ENCODE measurements around the gene CAMK4. TPM values are rescaled to one million over a fixed set of nuclear protein-coding genes. Genes with fewer than 3 reads are reported as not detected.

The CAMK4 gene
- total RNA-seq, 4 donors from 2014 or later, result 0.45 to 2.5 (median 1.4) TPM

- no peak for TF ChIP-seq POLR2A (IDR thresholded peaks at IDR 0.05)
- TF ChIP-seq CTCF (IDR thresholded peaks at IDR 0.05), result no peak
- no peak for DNase-seq
- H3K4me3 ChIP-seq (replicated peaks in 1 of 3), result no peak overlapping the region
- no peaks in the 10 kb centered on the region for H3K27me3 ChIP-seq
- intact Hi-C loops (cut with DNase I), result no loop called here
- H3K36me3 ChIP-seq, result no peaks in the 10 kb centered on the region
- H3K9me3 ChIP-seq, result no peaks in the 10 kb centered on the region
- H3K4me1 ChIP-seq, result no peaks in the 10 kb centered on the region
- 50 to 55% methylated on average over 2 of the region's 2 CpGs for WGBS, 2 donors
- no peak overlapping the region for H3K27ac ChIP-seq
Measured at GRCh38 chr5:111360173-111360572, 136.0 kb downstream of the CAMK4 start.

DNA sequence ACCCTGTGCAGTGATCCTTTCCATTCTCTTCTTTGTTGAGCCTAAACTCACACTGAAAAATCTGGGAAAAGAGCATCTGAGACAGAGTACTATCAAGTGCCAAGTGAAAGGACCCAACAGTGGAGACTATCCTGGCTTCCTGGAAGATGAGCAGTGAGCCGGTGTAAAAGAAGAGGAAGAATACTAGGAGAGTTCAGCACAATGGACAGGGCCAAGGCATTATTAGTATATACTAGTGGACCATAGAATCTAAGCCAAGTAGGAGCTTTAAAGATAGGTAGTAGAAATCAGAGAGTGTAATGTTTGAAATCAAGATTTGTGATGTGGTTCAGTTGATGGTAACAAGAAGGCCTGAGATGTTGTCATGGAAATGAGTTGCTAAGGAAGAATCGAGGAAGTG is 140.8 kb downstream of the CAMK4 start:
- H3K4me3 ChIP-seq (replicated peaks in 1 of 3), result no peak overlapping the region
- WGBS, 2 donors, result 70 to 82% methylated on average over 2 of the region's 2 CpGs
- H3K27me3 ChIP-seq, result no peaks in the 10 kb centered on the region
- TF ChIP-seq CTCF (IDR thresholded peaks at IDR 0.05) (no peak), POLR2A (IDR thresholded peaks at IDR 0.05) (no peak)
- H3K9me3 ChIP-seq, result no peaks in the 10 kb centered on the region
- no peak for DNase-seq
- no peaks in the 10 kb centered on the region for H3K36me3 ChIP-seq
- no peaks in the 10 kb centered on the region for H3K4me1 ChIP-seq
- intact Hi-C loops (cut with DNase I), result no loop called here
- H3K27ac ChIP-seq, result no peak overlapping the region

DNA sequence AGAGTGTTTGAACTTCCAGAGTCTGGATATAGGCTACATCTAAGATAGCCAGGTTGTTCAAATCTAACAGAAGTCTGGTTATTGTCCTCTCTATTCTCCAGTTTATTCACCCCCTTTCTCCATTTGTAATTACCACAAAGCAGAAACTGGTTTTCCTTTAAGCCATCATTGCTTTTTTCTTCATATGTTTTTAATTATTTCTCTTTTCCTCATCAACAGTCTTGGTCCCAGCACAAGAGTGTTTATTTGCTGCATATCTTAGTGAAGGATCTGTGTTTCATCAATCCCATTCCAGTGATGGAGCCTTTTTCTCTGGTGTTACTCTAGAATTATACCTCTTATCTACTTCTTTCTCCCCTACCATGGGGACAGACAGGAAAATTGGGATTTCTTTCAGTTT is 142.2 kb downstream of the CAMK4 start:
- intact Hi-C loops (cut with DNase I), result no loop called here
- no peak overlapping the region for H3K4me3 ChIP-seq (replicated peaks in 1 of 3)
- H3K9me3 ChIP-seq, result no peaks in the 10 kb centered on the region
- H3K4me1 ChIP-seq, result no peaks in the 10 kb centered on the region
- H3K27me3 ChIP-seq, result no peaks in the 10 kb centered on the region
- TF ChIP-seq POLR2A (IDR thresholded peaks at IDR 0.05) (no peak), CTCF (IDR thresholded peaks at IDR 0.05) (no peak)
- no peak overlapping the region for H3K27ac ChIP-seq
- no peaks in the 10 kb centered on the region for H3K36me3 ChIP-seq
- no peak for DNase-seq

DNA sequence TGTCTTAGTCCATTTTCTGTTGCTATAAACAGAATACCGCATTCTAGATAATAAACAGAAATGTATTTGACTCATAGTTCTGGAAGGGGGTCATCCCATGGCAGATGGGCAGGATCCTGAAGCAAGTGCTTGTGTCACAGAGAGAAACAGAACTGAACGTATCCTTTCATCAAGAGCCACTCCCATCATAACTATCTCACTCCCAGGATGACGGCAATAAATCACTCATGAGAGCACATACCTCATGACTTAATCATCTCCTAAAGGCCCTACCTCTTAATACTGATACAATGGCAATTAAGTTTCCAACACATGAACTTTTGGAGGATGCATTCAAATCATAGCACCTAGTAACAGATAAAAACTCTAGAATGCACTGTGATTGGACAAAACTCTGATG is 142.9 kb downstream of the CAMK4 start:
- H3K27ac ChIP-seq, result no peak overlapping the region
- TF ChIP-seq POLR2A (IDR thresholded peaks at IDR 0.05), result no peak
- TF ChIP-seq CTCF (IDR thresholded peaks at IDR 0.05), result no peak
- intact Hi-C loops (cut with DNase I), result no loop called here
- no peak overlapping the region for H3K4me3 ChIP-seq (replicated peaks in 1 of 3)
- DNase-seq, result no peak
- no peaks in the 10 kb centered on the region for H3K27me3 ChIP-seq
- no peaks in the 10 kb centered on the region for H3K36me3 ChIP-seq
- WGBS, 2 donors, result 80 to 92% methylated on average over 3 of the region's 3 CpGs
- no peaks in the 10 kb centered on the region for H3K4me1 ChIP-seq
- H3K9me3 ChIP-seq, result no peaks in the 10 kb centered on the region

DNA sequence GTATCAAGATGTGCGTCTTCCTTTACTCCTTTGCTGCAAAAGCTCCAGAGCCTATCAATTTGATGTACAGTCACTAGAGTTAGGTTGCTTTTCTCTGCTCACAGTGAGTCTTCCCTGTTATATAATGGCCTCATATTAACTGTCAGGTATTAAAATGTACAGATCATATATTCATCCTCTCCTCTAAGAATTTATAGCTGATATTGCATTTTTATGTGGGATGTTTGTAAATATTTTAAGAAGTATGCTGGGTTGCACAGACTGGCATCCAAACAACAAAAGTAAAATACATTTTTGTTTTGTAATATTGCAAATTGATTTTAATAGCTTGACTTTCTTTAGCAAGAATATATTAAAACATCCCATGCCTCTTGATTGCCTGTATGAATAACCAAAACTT is 148.6 kb downstream of the CAMK4 start:
- H3K9me3 ChIP-seq, result no peaks in the 10 kb centered on the region
- no peak overlapping the region for H3K27ac ChIP-seq
- no peaks in the 10 kb centered on the region for H3K27me3 ChIP-seq
- H3K4me1 ChIP-seq, result no peaks in the 10 kb centered on the region
- intact Hi-C loops (cut with DNase I), result no loop called here
- no peak for DNase-seq
- H3K4me3 ChIP-seq (replicated peaks in 1 of 3), result no peak overlapping the region
- WGBS, 2 donors, result 95 to 100% methylated on average over 1 of the region's 1 CpG
- TF ChIP-seq POLR2A (IDR thresholded peaks at IDR 0.05) (no peak), CTCF (IDR thresholded peaks at IDR 0.05) (no peak)
- no peaks in the 10 kb centered on the region for H3K36me3 ChIP-seq

All from thyroid gland (tissue), 4 donors.